Measurements from ENCODE around the gene PPFIA1. TPM values are rescaled to one million over a fixed set of nuclear protein-coding genes. Genes with fewer than 3 reads are reported as not detected.

PPFIA1 gene
- total RNA-seq, 1 donor from 2014 or later = 24.9 TPM

DNA sequence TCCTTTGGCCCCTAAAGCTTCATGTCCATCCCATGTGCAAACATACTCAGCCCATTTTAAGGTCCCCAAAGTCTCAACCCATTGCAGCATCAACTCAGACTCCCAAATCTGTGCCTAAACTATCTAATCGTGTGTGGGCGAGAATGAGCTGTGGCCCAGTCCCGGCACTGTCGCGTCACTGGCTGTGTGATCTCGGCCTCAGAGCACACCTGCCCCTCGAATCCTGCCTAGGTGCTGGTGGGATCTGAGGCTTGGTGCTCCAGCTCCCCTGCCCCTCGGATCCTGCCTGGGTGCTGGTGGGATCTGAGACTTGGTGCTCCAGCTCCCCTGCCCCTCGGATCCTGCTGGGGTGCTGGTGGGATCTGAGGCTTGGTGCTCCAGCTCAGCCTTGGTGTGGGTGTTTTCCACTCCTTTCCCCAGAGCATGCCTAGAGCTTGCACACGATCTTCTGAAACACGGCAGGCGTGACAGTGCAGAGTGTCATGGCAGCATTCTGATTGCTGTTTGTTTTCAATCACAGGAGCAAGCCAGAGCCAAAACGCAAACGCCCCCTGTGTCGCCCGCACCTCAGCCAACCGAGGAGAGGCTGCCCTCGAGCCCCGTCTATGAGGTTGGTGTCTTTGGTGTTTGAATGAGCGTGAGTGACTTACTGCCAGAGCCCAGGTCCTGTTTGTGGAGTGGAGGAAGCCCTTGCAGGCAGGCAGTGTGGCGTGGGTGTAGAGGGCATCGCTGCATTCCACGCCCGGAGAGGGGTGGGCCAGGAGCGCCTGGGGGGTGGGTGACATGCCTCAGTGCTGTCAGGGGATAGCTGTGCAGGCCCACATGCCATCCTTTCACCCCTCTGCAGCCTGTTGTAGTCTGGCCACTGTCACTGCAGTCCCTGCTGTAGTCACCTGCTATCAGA lies 160.4 kb downstream of the PPFIA1 start:
- DNase-seq (ENCODE audit: low read depth in 2 of 2) = no peak

DNA sequence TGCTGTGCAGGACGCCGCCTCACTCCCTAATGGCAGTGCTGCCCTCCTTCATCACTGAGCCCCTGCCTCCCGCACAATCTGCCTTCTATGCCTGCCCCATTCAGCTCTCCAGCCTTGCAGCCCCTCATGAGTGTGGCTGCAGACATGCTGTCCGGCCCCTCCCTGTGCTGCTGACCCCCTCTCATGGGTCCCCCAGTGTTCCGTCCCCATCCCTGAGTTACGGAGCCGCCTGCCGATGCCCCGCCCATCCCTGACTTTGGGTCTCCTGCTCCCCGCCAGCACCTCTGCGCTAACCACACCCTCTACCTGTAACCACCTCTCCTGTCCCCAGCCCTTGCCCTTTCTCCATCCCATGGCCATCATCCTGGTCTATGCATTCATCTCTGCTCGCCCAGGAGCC lies 161.1 kb downstream of the PPFIA1 start:
- DNase-seq (ENCODE audit: low read depth in 2 of 2) = no peak

DNA sequence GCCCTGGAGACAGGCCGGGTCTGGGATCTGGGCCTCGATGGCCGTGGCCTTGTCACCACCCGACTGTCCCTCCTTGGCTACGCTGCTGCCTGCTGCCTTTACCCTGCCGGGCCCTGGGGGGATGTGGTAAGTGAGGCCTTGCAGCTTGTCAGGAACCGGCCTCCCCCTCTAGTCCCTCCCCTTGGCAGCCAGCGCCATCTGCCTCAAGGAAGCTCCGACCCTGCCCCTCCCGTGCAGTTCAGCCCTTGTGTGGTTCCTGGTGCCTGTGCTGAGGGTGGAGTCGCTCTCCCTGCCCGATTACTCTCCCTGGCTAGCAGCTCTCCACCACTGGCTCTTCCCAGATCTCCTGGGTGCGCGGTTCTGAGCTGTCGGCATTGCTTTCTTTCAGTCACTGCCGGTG lies 161.6 kb downstream of the PPFIA1 start:
- no peak for DNase-seq (ENCODE audit: low read depth in 2 of 2)

DNA sequence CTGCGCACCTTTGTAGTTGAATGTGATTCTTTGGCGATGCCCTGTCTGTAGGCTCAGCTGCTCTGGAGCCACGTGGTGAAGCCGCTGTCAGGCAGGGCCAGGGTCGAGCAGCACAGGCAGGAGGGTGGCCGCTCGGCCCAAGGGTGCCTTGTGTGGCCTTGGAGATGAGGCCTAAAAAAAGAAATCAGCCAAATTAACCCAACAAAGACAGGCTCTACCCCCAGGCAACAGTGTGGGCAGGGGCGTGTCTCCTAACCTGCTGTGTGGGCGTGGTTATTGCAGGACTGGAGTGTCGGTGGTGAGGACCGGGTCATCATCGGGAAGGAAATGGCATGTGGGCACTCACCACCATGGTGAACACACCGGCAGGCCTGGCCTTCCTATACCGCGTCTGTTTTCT lies 162.1 kb downstream of the PPFIA1 start:
- DNase-seq (ENCODE audit: low read depth in 2 of 2) = no peak

DNA sequence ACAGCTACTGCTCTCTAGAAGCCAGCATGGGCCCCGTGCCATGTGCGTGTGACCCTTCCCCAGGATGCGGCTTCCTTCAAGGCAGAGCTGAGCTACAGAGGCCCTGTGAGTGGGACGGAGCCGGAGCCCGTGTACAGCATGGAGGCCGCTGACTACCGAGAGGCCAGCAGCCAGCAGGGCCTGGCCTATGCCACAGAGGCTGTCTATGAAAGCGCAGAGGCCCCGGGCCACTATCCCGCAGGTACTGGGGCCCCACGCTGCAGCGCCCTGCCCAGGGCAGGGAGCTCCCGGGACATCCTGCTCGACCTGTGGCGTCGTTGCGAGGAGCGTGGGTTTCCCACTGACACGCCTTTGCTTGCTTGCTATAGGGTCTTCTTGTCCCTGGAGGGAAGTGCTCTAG lies 162.5 kb downstream of the PPFIA1 start:
- no peak for DNase-seq (ENCODE audit: low read depth in 2 of 2)

DNA sequence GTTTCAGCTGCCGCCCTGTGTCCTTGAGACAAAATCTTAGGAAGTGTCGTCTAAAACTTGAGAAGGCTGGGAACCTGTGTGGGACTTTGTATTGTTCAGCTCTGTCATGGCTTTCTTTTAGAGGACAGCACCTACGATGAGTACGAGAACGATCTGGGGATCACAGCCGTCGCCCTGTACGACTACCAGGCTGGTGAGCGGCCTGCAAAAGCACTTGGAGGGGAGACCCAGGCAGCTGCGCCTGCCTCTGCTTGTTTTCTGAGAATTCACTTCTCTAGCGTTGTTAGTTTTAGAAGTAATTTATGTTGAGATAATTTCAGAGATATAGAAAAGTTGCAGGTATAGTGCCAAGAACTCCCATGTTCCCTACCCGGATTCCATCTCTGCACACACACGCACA lies 163.0 kb downstream of the PPFIA1 start:
- no peak for DNase-seq (ENCODE audit: low read depth in 2 of 2)

Other genes starting within 250 kb of the PPFIA1 start
- gene ANO1, start 192.4 kb upstream of the PPFIA1 start, total RNA-seq = not detected in 2 replicates
- gene FADD, start 67.4 kb upstream of the PPFIA1 start, total RNA-seq = 44.4 and 52.0 TPM in 2 replicates
- 219 and 243 TPM in 2 replicates for gene CTTN, start 127.8 kb downstream of the PPFIA1 start, total RNA-seq